GM10248 (cell line): ENCODE results near the gene PADI4.

ENCODE experiments used
- CTCF ChIA-PET: fragments of 300-600 bp; sonication (Branson Sonifier 250); formaldehyde crosslinking; extraction: SDS; loops from one replicate; lab custom pipeline; 2021; ENCODE audit warnings: antibody characterized with exemption; lab: Yijun Ruan, JAX
- POLR2A ChIA-PET: fragments of 350-650 bp; sonication (Branson Sonifier 250); formaldehyde crosslinking; extraction: SDS; loops from one replicate; lab custom pipeline; 2020; ENCODE audit warnings: antibody characterized with exemption; lab: Yijun Ruan, JAX
- DNase-seq: peaks from one replicate; pipeline ENCODE4 v3.0.0; 2012; ENCODE audit errors: extremely low spot score
- CTCF ChIP-seq: IDR thresholded peaks from 2 replicates; pipeline ENCODE4 v1.5.1; 2012; ENCODE audit warnings: mild to moderate bottlenecking, low read depth; ENCODE audit errors: extremely low read depth, missing control alignments, control extremely low read depth

The PADI4 gene

GRCh38 chr1:17409391-17409811, 101.4 kb downstream of the PADI4 start:
- ChIA-PET POLR2A (no interaction called here), CTCF (no interaction called here)
- DNase-seq: no peak
- TF ChIP-seq CTCF: no peak

GRCh38 chr1:17412093-17412870, 104.3 kb downstream of the PADI4 start:
- ChIA-PET CTCF (interaction anchor here (0.8 to 1.2 kb wide), 2 partner anchors 10 to 12 kb away, joined by 3 read pairs; no protein-coding TSS in a partner anchor), POLR2A (no interaction called here)
- TF ChIP-seq CTCF: no peak
- DNase-seq: no peak
